ENCODE data around the gene GALNT1. TPM values are rescaled to one million over a fixed set of nuclear protein-coding genes. Genes with fewer than 3 reads are reported as not detected.

Gene GALNT1
- total RNA-seq, 1 experiment from 2014 or later: 25.6 TPM

- Histone ChIP-seq H3K4me1 (ENCODE audit: insufficient read depth, low read length, poor library complexity, severe bottlenecking) (peaks cover 4% of the 10 kb centered on the region), H3K36me3 (ENCODE audit: insufficient read depth, low read length, poor library complexity, severe bottlenecking) (no peaks in the 10 kb centered on the region), H3K4me3 (ENCODE audit: low read depth, low read length, poor library complexity, severe bottlenecking) (no peak overlapping the region), H3K27me3 (replicated peaks; ENCODE audit: insufficient read depth, low read depth, low read length, poor library complexity) (peaks cover 3% of the 10 kb centered on the region), H3K9me3 (ENCODE audit: low read depth, low read length, poor library complexity, severe bottlenecking) (no peaks in the 10 kb centered on the region), H3K27ac (ENCODE audit: low read depth, low read length, poor library complexity, severe bottlenecking) (no peak overlapping the region)
- intact Hi-C loops (cut with micrococcal nuclease; ENCODE audit: unreplicated experiment): no loop called here
- BruUV-seq (replicated peaks): no TSS peak
- TF ChIP-seq CTCF (conservative IDR thresholded peaks at IDR 0.05; ENCODE audit: low read depth, low read length) (no peak), EZH2 (IDR thresholded peaks at IDR 0.05; ENCODE audit: borderline replicate concordance, low read depth, low read length, poor library complexity, severe bottlenecking) (no peak)
- CTCF ChIA-PET: no interaction called here
- no peak for DNase-seq (ENCODE audit: low spot score)
- POLR2A ChIA-PET (ENCODE audit: low non-redundant PET): no interaction called here
Measured at GRCh38 chr18:35618696-35619095, 37.2 kb downstream of the GALNT1 start.

DNA sequence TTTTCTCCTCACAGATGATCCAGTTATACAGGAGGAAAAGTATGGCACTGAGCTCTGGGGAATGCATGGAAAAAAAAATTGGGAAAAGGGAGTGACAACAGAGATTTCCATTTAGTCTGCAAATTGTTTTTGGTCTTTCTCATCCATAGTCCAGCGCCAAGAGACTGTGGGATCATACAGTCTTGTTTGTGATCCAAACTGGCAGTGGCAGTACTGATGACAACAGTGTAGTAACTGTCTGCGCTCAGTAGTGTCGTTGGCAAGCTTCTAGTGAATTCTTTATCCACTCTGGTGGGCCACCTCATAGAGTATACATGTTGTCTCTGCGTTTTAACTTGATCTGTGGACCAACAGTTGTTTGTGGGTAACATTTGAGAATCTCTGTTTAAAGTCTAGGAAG, 37.9 kb downstream of the GALNT1 start:
- H3K4me1 ChIP-seq (ENCODE audit: insufficient read depth, low read length, poor library complexity, severe bottlenecking): peaks cover 4% of the 10 kb centered on the region
- no peak for DNase-seq (ENCODE audit: low spot score)
- BruUV-seq (replicated peaks): no TSS peak
- no peaks in the 10 kb centered on the region for H3K9me3 ChIP-seq (ENCODE audit: low read depth, low read length, poor library complexity, severe bottlenecking)
- ChIA-PET POLR2A (ENCODE audit: low non-redundant PET) (no interaction called here), CTCF (no interaction called here)
- no peak overlapping the region for H3K4me3 ChIP-seq (ENCODE audit: low read depth, low read length, poor library complexity, severe bottlenecking)
- peaks cover 3% of the 10 kb centered on the region for H3K27me3 ChIP-seq (replicated peaks; ENCODE audit: insufficient read depth, low read depth, low read length, poor library complexity)
- intact Hi-C loops (cut with micrococcal nuclease; ENCODE audit: unreplicated experiment): no loop called here
- no peaks in the 10 kb centered on the region for H3K36me3 ChIP-seq (ENCODE audit: insufficient read depth, low read length, poor library complexity, severe bottlenecking)
- no peak overlapping the region for H3K27ac ChIP-seq (ENCODE audit: low read depth, low read length, poor library complexity, severe bottlenecking)
- TF ChIP-seq EZH2 (IDR thresholded peaks at IDR 0.05; ENCODE audit: borderline replicate concordance, low read depth, low read length, poor library complexity, severe bottlenecking) (no peak), CTCF (conservative IDR thresholded peaks at IDR 0.05; ENCODE audit: low read depth, low read length) (no peak)

GRCh38 chr18:35619941-35620340, 38.4 kb downstream of the GALNT1 start:
- ChIA-PET POLR2A (ENCODE audit: low non-redundant PET) (no interaction called here), CTCF (no interaction called here)
- no peak for DNase-seq (ENCODE audit: low spot score)
- no TSS peak for BruUV-seq (replicated peaks)
- no peak overlapping the region for H3K27ac ChIP-seq (ENCODE audit: low read depth, low read length, poor library complexity, severe bottlenecking)
- H3K4me3 ChIP-seq (ENCODE audit: low read depth, low read length, poor library complexity, severe bottlenecking): no peak overlapping the region
- H3K27me3 ChIP-seq (replicated peaks; ENCODE audit: insufficient read depth, low read depth, low read length, poor library complexity): peaks cover 3% of the 10 kb centered on the region
- intact Hi-C loops (cut with micrococcal nuclease; ENCODE audit: unreplicated experiment): no loop called here
- H3K36me3 ChIP-seq (ENCODE audit: insufficient read depth, low read length, poor library complexity, severe bottlenecking): no peaks in the 10 kb centered on the region
- H3K9me3 ChIP-seq (ENCODE audit: low read depth, low read length, poor library complexity, severe bottlenecking): no peaks in the 10 kb centered on the region
- TF ChIP-seq CTCF (conservative IDR thresholded peaks at IDR 0.05; ENCODE audit: low read depth, low read length): no peak
- no peak for TF ChIP-seq EZH2 (IDR thresholded peaks at IDR 0.05; ENCODE audit: borderline replicate concordance, low read depth, low read length, poor library complexity, severe bottlenecking)
- peaks cover 4% of the 10 kb centered on the region for H3K4me1 ChIP-seq (ENCODE audit: insufficient read depth, low read length, poor library complexity, severe bottlenecking)
